Measurements from ENCODE around the gene MEGF6. TPM values are rescaled to one million over a fixed set of nuclear protein-coding genes. Genes with fewer than 3 reads are reported as not detected.

The MEGF6 gene
- total RNA-seq, 3 donors from 2014 or later, result 19.3 to 32.1 (median 24.2) TPM

GRCh38 chr1:3494321-3495308 is 116.7 kb downstream of the MEGF6 start:
- Histone ChIP-seq H3K36me3 (no peaks in the 10 kb centered on the region), H3K9me3 (no peaks in the 10 kb centered on the region), H3K27me3 (no peaks in the 10 kb centered on the region), H3K4me1 (peaks cover 0 to 6% of the 10 kb centered on the region in 2 donors), H3K27ac (no peak overlapping the region), H3K4me3 (no peak overlapping the region)
- no peak for TF ChIP-seq POLR2AphosphoS5 (IDR thresholded peaks at IDR 0.05)
- TF ChIP-seq POLR2A (IDR thresholded peaks at IDR 0.05), result no peak
- TF ChIP-seq CTCF (IDR thresholded peaks at IDR 0.05), result no peak
- intact Hi-C loops (cut with DNase I; ENCODE audit: low total_unique reads), result no loop called here
- no peak for DNase-seq (ENCODE audit: low spot score in 2 of 2)

- peaks cover 0 to 6% of the 10 kb centered on the region in 2 donors for H3K4me1 ChIP-seq
- no peak for DNase-seq (ENCODE audit: low spot score in 2 of 2)
- no peak overlapping the region for H3K27ac ChIP-seq
- intact Hi-C loops (cut with DNase I; ENCODE audit: low total_unique reads), result no loop called here
- H3K9me3 ChIP-seq, result no peaks in the 10 kb centered on the region
- no peaks in the 10 kb centered on the region for H3K27me3 ChIP-seq
- TF ChIP-seq POLR2A (IDR thresholded peaks at IDR 0.05) (no peak), POLR2AphosphoS5 (IDR thresholded peaks at IDR 0.05) (no peak), CTCF (IDR thresholded peaks at IDR 0.05) (no peak)
- no peaks in the 10 kb centered on the region for H3K36me3 ChIP-seq
- no peak overlapping the region for H3K4me3 ChIP-seq
Measured at GRCh38 chr1:3492545-3493246, 118.6 kb downstream of the MEGF6 start.

- peak overlapping the region in 1 of 3 donors; percentile 29 for H3K4me3 ChIP-seq
- DNase-seq (ENCODE audit: low spot score in 2 of 2), result peak; percentile 68 to 78
Measured at GRCh38 chr1:3491291-3492246, 119.7 kb downstream of the MEGF6 start.

More at GRCh38 chr1:3491291-3492246, 119.7 kb downstream of the MEGF6 start:
- no peaks in the 10 kb centered on the region for H3K27me3 ChIP-seq
- no peak overlapping the region for H3K27ac ChIP-seq
- H3K36me3 ChIP-seq, result no peaks in the 10 kb centered on the region
- intact Hi-C loops (cut with DNase I; ENCODE audit: low total_unique reads), result no loop called here
- no peaks in the 10 kb centered on the region for H3K9me3 ChIP-seq
- TF ChIP-seq POLR2AphosphoS5 (IDR thresholded peaks at IDR 0.05) (no peak), CTCF (IDR thresholded peaks at IDR 0.05) (peak; percentile 95 to 98 (median 96)), POLR2A (IDR thresholded peaks at IDR 0.05) (no peak)
- H3K4me1 ChIP-seq, result peaks cover 0 to 6% of the 10 kb centered on the region in 2 donors
